T-helper 1 cell treated with Interleukin-12 subunit alpha and Interleukin-12 subunit beta and Interleukin-4 antibody, amounts not matched to agents 30 μg/mL and 1 μg/mL, for 36 hours (primary cell): ENCODE data around the gene AFAP1.

Experiments used
- H3K27ac Mint-ChIP-seq: one replicate; pipeline ENCODE4 v1.8.0; 2021; ENCODE audit warnings: mild to moderate bottlenecking, mixed read lengths
- H3K27me3 Mint-ChIP-seq: one replicate; pipeline ENCODE4 v1.8.0; 2021; ENCODE audit warnings: low read depth, mixed read lengths
- H3K36me3 Mint-ChIP-seq: one replicate; pipeline ENCODE4 v1.8.0; 2021; ENCODE audit warnings: low read depth, mixed read lengths
- H3K4me1 Mint-ChIP-seq: one replicate; pipeline ENCODE4 v1.8.0; 2021; ENCODE audit warnings: low read depth, mixed read lengths
- H3K4me3 Mint-ChIP-seq: one replicate; pipeline ENCODE4 v1.8.0; 2021; ENCODE audit warnings: mild to moderate bottlenecking, moderate library complexity, mixed read lengths
- H3K9me3 Mint-ChIP-seq: one replicate; pipeline ENCODE4 v1.8.0; 2021; ENCODE audit warnings: mixed read lengths

Gene AFAP1

GRCh38 chr4:7838136-7838782 lies 101.4 kb downstream of the AFAP1 start:
- Mint-ChIP-seq H3K27ac (no peak overlapping the region), H3K4me3 (no peak overlapping the region), H3K9me3 (no peaks in the 10 kb centered on the region), H3K27me3 (no peaks in the 10 kb centered on the region), H3K36me3 (peaks cover 4% of the 10 kb centered on the region), H3K4me1 (no peaks in the 10 kb centered on the region)

DNA sequence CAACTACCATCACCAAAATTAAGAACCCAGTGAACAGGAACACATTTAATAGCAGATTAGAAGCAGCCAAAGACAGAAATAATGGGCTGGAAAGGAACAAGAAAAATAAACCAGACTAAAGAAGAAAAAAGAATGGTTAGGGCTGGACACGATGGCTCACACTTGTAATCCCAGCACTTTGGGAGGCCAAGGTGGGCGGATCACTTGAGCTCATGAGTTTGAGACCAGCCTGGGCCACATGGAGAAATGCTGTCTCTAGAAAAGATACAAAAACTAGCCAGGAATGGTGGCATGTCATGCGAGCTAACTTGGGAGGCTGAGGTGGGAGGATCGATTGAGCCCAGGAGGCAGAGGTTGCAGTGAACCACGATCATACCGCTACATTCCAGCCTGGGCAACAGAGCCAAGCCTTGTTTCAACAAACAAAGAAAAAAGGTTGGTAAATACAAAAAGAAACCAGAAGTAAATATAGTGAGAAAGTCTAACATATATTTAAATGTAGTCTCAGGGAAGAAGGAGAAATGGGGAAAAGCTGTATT lies 102.0 kb downstream of the AFAP1 start:
- Mint-ChIP-seq H3K9me3 (no peaks in the 10 kb centered on the region), H3K4me3 (no peak overlapping the region), H3K27ac (no peak overlapping the region), H3K27me3 (no peaks in the 10 kb centered on the region), H3K36me3 (peaks cover 10% of the 10 kb centered on the region), H3K4me1 (no peaks in the 10 kb centered on the region)

DNA sequence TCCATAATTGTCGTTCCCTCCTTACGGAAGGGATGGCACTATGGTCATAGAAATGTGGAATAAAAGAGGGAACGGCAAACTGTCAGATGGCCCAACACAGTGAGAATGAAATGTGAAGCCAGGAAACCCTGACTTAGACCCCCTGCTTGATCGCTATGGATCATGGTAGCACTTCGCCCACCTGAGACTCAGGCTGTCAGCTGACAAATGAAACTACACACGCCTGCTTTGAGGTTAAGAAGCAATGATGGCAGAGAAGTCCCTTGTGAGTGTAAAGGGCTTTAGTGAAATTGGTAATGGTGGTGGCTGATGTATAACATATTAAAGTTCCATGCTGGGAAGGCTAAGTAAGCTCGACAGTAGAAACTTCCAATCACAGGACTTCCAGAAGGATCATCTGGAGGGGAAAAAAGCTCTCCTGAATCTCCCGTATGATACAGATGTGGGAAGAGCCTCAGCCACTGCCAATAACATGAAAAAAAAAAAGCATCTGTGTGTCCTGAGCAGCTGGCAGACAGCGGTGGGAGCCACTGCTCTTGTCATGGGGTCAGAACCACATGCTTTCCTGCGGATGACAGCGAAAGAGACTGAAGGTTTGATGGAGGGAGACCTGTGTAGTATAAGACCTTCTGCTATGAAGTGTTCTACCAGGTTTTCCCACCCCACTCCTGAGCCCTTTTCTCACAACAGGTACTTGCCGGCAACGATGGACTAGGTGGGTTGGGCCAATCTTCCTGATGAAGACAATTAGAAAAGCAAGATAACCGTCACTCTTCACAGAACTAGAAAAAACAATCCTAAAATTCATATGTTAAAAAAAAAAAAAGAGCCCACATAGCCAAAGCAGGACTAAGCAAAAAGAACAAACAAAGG lies 107.6 kb downstream of the AFAP1 start:
- Mint-ChIP-seq H3K36me3 (peaks cover 14% of the 10 kb centered on the region), H3K4me1 (peaks cover 32% of the 10 kb centered on the region), H3K27ac (no peak overlapping the region), H3K27me3 (no peaks in the 10 kb centered on the region), H3K4me3 (no peak overlapping the region), H3K9me3 (no peaks in the 10 kb centered on the region)

- peaks cover 35% of the 10 kb centered on the region for H3K4me1 Mint-ChIP-seq
- H3K36me3 Mint-ChIP-seq: peaks cover 18% of the 10 kb centered on the region
- H3K9me3 Mint-ChIP-seq: no peaks in the 10 kb centered on the region
- no peak overlapping the region for H3K4me3 Mint-ChIP-seq
- H3K27me3 Mint-ChIP-seq: no peaks in the 10 kb centered on the region
- H3K27ac Mint-ChIP-seq: peak overlapping the region; percentile 47
Observed at GRCh38 chr4:7831330-7831729, 108.3 kb downstream of the AFAP1 start.

DNA sequence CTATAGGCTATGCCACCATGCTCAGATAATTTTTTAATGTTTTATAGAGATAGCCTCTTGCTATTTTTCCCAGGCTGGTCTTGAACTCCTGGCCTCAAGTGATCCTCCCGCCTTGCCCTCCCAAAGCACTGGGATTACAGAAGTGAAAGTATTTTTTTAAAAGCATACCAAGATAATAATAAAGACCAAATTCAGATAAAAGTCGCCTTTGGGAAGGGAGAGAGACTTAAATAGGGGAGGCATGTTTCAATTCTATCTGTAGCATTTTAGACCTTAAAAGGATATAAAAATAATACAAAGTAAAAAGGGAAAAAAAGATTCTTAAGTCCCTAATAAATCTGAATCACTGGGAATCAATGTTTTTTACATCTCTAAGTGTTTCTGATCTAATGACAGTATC lies 108.9 kb downstream of the AFAP1 start:
- no peak overlapping the region for H3K4me3 Mint-ChIP-seq
- H3K27ac Mint-ChIP-seq: no peak overlapping the region

DNA sequence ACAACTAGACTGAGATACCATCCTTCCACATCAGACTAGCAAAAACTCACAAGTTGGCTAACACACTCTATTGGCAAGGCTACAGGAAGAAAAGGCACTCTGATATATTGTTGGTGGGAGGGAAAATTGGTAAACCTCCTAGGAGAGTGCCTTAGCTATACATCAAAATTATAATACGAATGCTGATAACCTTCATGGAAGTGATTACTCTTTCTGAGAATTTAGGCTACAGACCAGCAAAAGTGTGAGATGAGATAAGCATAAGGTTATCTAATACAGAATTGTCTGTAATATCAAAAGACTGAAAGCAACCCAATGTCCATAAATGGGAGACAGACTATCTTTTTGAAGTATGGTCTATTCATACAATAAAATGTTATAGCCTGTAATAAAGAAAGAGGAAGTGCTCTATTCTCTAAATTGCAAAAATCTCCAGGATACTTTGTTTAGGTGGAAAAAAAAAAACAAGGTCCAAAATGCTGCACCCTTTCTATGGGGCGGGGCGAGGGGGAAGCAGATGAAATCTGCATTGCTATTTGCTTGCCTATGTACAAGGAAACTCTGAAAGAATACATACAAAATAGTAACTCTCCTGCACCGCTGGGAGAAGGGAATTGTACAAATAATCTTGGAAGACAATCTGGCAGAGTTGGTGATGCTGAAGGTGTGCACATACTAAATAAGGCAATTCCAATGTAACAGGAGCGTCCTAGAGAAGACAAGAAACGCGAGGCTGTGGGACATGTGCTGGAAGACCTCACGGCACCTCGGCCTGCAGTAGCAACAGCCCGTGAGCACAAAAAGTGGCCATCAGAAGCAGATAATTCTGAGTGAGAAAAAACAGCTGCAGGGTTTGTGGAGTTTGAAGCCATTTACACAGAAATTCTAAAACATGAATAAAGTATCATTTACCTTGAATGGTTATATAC lies 109.7 kb downstream of the AFAP1 start:
- Mint-ChIP-seq H3K9me3 (no peaks in the 10 kb centered on the region), H3K36me3 (peaks cover 18% of the 10 kb centered on the region), H3K27ac (no peak overlapping the region), H3K27me3 (no peaks in the 10 kb centered on the region), H3K4me1 (peaks cover 37% of the 10 kb centered on the region), H3K4me3 (no peak overlapping the region)

More for the DNA sequence above, 108.9 kb downstream of the AFAP1 start:
- H3K4me1 Mint-ChIP-seq: peaks cover 37% of the 10 kb centered on the region
- no peaks in the 10 kb centered on the region for H3K9me3 Mint-ChIP-seq
- no peaks in the 10 kb centered on the region for H3K27me3 Mint-ChIP-seq
- peaks cover 18% of the 10 kb centered on the region for H3K36me3 Mint-ChIP-seq

- Mint-ChIP-seq H3K36me3 (peaks cover 18% of the 10 kb centered on the region), H3K4me3 (no peak overlapping the region), H3K27me3 (no peaks in the 10 kb centered on the region), H3K27ac (no peak overlapping the region), H3K4me1 (peaks cover 37% of the 10 kb centered on the region), H3K9me3 (no peaks in the 10 kb centered on the region)
Observed at GRCh38 chr4:7828793-7829301, 110.8 kb downstream of the AFAP1 start.

- H3K27ac Mint-ChIP-seq: peak overlapping the region; percentile 64
Observed at GRCh38 chr4:7828011-7828720, 111.5 kb downstream of the AFAP1 start.

GRCh38 chr4:7827566-7827965 lies 112.1 kb downstream of the AFAP1 start:
- no peaks in the 10 kb centered on the region for H3K27me3 Mint-ChIP-seq
- H3K9me3 Mint-ChIP-seq: no peaks in the 10 kb centered on the region
- H3K27ac Mint-ChIP-seq: no peak overlapping the region
- peak overlapping the region; percentile 36 for H3K4me3 Mint-ChIP-seq
- peaks cover 37% of the 10 kb centered on the region for H3K4me1 Mint-ChIP-seq
- H3K36me3 Mint-ChIP-seq: peaks cover 12% of the 10 kb centered on the region

More at GRCh38 chr4:7828011-7828720, 111.5 kb downstream of the AFAP1 start:
- peak overlapping the region; percentile 6 for H3K4me3 Mint-ChIP-seq
- peaks cover 37% of the 10 kb centered on the region for H3K4me1 Mint-ChIP-seq
- peaks cover 18% of the 10 kb centered on the region for H3K36me3 Mint-ChIP-seq
- no peaks in the 10 kb centered on the region for H3K9me3 Mint-ChIP-seq
- no peaks in the 10 kb centered on the region for H3K27me3 Mint-ChIP-seq

GRCh38 chr4:7826909-7827306 lies 112.8 kb downstream of the AFAP1 start:
- Mint-ChIP-seq H3K27ac (no peak overlapping the region), H3K4me1 (peaks cover 35% of the 10 kb centered on the region), H3K27me3 (no peaks in the 10 kb centered on the region), H3K36me3 (peaks cover 8% of the 10 kb centered on the region), H3K9me3 (no peaks in the 10 kb centered on the region), H3K4me3 (peak overlapping the region; percentile 30)

DNA sequence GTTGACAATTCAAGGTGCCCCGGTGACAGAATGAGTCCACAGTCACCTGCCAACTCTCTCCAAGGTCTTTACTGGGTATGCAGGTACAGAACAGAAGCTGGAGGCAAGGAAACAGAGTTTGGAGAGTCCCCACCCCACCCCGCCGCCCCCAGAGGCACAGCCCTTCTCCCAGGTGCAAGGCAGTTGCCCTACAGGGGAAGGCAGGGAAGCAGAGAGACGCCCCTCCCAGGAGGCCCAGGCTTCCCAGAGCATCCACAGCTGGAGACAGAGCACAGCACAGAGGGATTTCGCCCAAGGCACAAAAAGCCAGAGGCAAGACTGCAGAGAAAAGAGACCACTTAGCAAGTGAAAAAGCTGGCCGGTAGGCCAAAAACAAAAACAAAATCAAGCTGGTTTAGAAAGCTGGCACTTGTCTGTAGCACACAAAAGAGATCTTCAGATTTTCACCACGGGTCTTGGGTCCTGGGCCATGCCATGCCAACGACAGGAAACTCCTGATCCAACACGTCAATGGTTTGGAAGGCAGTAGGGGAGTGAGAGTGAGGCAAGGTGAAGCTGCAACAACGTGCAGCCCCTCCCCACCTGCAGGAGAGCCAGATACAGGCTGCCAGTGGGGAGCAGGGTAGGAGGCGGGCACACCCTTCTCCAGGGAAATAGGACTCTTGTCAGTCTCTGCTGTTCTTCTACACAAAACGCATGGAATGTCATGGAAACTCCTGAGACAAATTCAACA lies 113.3 kb downstream of the AFAP1 start:
- H3K9me3 Mint-ChIP-seq: no peaks in the 10 kb centered on the region
- H3K4me3 Mint-ChIP-seq: no peak overlapping the region
- H3K36me3 Mint-ChIP-seq: peaks cover 6% of the 10 kb centered on the region
- H3K27ac Mint-ChIP-seq: no peak overlapping the region
- H3K4me1 Mint-ChIP-seq: peaks cover 34% of the 10 kb centered on the region
- no peaks in the 10 kb centered on the region for H3K27me3 Mint-ChIP-seq

DNA sequence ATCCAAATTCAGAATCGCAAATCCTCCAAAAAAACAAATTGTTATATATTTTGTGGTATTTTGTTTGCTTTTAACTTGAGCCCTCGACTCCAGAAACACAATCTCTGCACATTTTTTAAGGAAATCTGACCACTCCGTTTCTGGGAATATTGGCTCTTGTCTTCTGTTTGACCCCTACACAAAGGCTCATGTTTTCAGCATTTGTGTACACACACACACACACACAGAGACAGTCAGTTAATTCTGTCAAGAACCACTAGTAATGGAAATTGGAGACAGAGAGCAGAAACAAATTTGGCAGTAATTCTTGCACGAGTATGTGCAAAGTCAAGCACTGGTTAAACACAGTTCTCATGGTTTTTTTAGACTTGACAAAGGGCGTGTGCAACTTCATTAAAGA lies 115.4 kb downstream of the AFAP1 start:
- no peak overlapping the region for H3K4me3 Mint-ChIP-seq
- H3K27me3 Mint-ChIP-seq: no peaks in the 10 kb centered on the region
- no peak overlapping the region for H3K27ac Mint-ChIP-seq
- no peaks in the 10 kb centered on the region for H3K9me3 Mint-ChIP-seq
- peaks cover 23% of the 10 kb centered on the region for H3K4me1 Mint-ChIP-seq
- peaks cover 4% of the 10 kb centered on the region for H3K36me3 Mint-ChIP-seq

- no peaks in the 10 kb centered on the region for H3K27me3 Mint-ChIP-seq
- H3K27ac Mint-ChIP-seq: no peak overlapping the region
- H3K4me3 Mint-ChIP-seq: no peak overlapping the region
- peaks cover 15% of the 10 kb centered on the region for H3K4me1 Mint-ChIP-seq
- H3K9me3 Mint-ChIP-seq: no peaks in the 10 kb centered on the region
- H3K36me3 Mint-ChIP-seq: peaks cover 4% of the 10 kb centered on the region
Observed at GRCh38 chr4:7823416-7823824, 116.2 kb downstream of the AFAP1 start.
